Ovary (tissue), 9 donors: ENCODE data around the gene MT2A. TPM values are rescaled to one million over a fixed set of nuclear protein-coding genes. Genes with fewer than 3 reads are reported as not detected.
A peak's percentile ranks its signal among the peaks of the same experiment; 100 is the strongest.

Experiments used
- DNase-seq, 5 donors: peaks; one replicate each; pipeline ENCODE4 v3.0.0-alpha.2; 2019 to 2020
- H3K27ac ChIP-seq, 2 donors: fragments of 200-600 bp; one replicate each; pipeline versions ENCODE4 v1.5.1 to v1.8.0; 2019 to 2022
- H3K27me3 ChIP-seq: fragments of 200-600 bp; one replicate; pipeline ENCODE4 v1.8.0; 2022
- H3K36me3 ChIP-seq: fragments of 200-600 bp; sonication (generic); one replicate; pipeline ENCODE4 v1.5.1; 2019
- H3K4me1 ChIP-seq: one replicate; pipeline ENCODE4 v1.8.1; 2013; ENCODE audit warnings: mild to moderate bottlenecking, moderate library complexity; ENCODE audit not compliant: insufficient read depth
- H3K4me3 ChIP-seq: fragments of 200-600 bp; sonication (generic); one replicate; pipeline ENCODE4 v1.5.1; 2017
- H3K9me3 ChIP-seq, 2 donors: fragments of 200-600 bp in 1 of 2; sonication (generic) in 1 of 2; one replicate each; pipeline versions ENCODE4 v1.5.1 to v1.8.1; 2013 to 2019; ENCODE audit warnings: mild to moderate bottlenecking in 1 of 2, moderate library complexity in 1 of 2
- EP300 ChIP-seq: sonication (generic); formaldehyde crosslinking; IDR thresholded peaks from one replicate; pipeline ENCODE4 v1.6.1; 2017; ENCODE audit warnings: antibody characterized with exemption
- POLR2A ChIP-seq: fragments of 450-650 bp; IDR thresholded peaks from one replicate; pipeline ENCODE4 v1.6.1; 2017; ENCODE audit warnings: antibody characterized with exemption, mild to moderate bottlenecking, moderate library complexity
- whole genome bisulfite sequencing, 3 donors: extraction: QIAGEN DNeasy Blood & Tissue Kit in 1 of 3; methylation state at CpG; one replicate each; pipeline versions ENCODE4 v1.1.5 to v1.1.7; 2013 to 2017; 5-methylcytosine and 5-hydroxymethylcytosine counted together
- intact Hi-C, 4 donors: fragments of 100-400 bp; cut with DNase I; formaldehyde crosslinking; loops; one replicate each; pipeline versions ENCODE4 v1.11.0 to v1.15.1; 2022 to 2023
- polyA plus RNA-seq, 2 donors: library from polyadenylated mRNA; stranded (reverse); fragments of 200-250 nt in 1 of 2; fragments of 350-450 nt in 1 of 2; fragmentation: Illumina TruSeq in 1 of 2; extraction: RNeasy Lipid Tissue Mini Kit (QIAGEN cat#74804) in 1 of 2; gene quantifications; one replicate each; pipeline ENCODE4 v1.2.3, GENCODE V29; 2013 to 2014
- total RNA-seq, 7 donors: library from RNA; depleted of rRNA in 2 of 7; stranded (reverse); fragments of >200 nt in 2 of 7; fragmentation: NEBNext Ultra II Directional in 3 of 7; extraction: Animal tissue kit (Norgen Biotek cat#: 25700) in 3 of 7; gene quantifications; one replicate each; pipeline versions ENCODE4 v1.1.0 to v1.2.4, GENCODE V29; 2016 to 2023
- TF ChIP-seq, protein P1 (sequence below), 3 donors: fragments of 450-650 bp in 2 of 3; fragments of 200-600 bp in 1 of 3; IDR thresholded peaks; one replicate each; pipeline versions ENCODE4 v1.5.1 to v1.8.0; 2016 to 2022; ENCODE audit warnings: antibody characterized with exemption in 3 of 3, mild to moderate bottlenecking in 1 of 3
- donor health status: DM: no; HTN: no; CAD: no; lungs with moderate emphysema.
- donor health status: DM: no; HTN: no; CAD: no.
- donor health status: Bipolar disorder and iron deficiency.
- donor health status: DM: yes; HTN: yes; CAD: no.
- donor health status: DM: no; HTN: no; CAD: no.
- donor health status: DM: yes; HTN: yes; CAD: no.

The MT2A gene
- total and polyA plus RNA-seq, 9 donors, result 16.1 to 679 (median 136) TPM

DNA sequence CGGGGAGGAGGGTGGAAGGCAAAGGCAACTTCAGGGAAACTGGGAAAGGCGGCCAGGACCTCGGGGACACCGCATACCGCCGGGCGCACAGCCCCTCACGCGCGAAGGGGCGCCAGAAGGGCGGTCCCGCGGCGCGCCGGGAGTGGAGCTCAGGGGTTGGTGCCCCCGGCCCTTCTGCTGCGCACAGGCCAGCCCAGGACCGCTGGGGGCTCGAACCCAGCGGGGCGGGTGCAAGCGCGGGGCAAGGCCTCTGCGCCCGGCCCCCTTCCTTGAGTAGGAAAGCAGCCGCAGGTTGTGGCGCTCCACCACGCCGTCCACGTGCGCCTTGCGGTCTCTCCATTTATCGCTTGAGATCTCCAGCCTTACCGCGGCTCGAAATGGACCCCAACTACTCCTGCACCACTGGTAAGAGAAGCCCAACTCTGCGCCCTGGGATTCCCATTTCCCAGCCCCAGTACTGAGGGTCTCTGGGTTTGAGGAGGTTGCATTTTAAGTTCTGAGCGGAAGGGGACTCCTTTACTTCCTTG, 27.1 kb downstream of the MT2A start:
- Histone ChIP-seq H3K4me3 (no peak overlapping the region), H3K4me1 (peaks cover 9% of the 10 kb centered on the region), H3K27ac (no peak overlapping the region), H3K36me3 (no peaks in the 10 kb centered on the region), H3K27me3 (no peaks in the 10 kb centered on the region), H3K9me3 (no peaks in the 10 kb centered on the region)
- 4 to 14% (median 10%) methylated on average over 25 to 40 of the region's 40 CpGs for WGBS, 3 donors
- TF ChIP-seq POLR2A, result no peak
- TF ChIP-seq, protein P1, sequence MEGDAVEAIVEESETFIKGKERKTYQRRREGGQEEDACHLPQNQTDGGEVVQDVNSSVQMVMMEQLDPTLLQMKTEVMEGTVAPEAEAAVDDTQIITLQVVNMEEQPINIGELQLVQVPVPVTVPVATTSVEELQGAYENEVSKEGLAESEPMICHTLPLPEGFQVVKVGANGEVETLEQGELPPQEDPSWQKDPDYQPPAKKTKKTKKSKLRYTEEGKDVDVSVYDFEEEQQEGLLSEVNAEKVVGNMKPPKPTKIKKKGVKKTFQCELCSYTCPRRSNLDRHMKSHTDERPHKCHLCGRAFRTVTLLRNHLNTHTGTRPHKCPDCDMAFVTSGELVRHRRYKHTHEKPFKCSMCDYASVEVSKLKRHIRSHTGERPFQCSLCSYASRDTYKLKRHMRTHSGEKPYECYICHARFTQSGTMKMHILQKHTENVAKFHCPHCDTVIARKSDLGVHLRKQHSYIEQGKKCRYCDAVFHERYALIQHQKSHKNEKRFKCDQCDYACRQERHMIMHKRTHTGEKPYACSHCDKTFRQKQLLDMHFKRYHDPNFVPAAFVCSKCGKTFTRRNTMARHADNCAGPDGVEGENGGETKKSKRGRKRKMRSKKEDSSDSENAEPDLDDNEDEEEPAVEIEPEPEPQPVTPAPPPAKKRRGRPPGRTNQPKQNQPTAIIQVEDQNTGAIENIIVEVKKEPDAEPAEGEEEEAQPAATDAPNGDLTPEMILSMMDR (IDR thresholded peaks at IDR 0.05), result no peak
- no peak for TF ChIP-seq EP300
- intact Hi-C loops, result no loop called here
- no peak for DNase-seq

DNA sequence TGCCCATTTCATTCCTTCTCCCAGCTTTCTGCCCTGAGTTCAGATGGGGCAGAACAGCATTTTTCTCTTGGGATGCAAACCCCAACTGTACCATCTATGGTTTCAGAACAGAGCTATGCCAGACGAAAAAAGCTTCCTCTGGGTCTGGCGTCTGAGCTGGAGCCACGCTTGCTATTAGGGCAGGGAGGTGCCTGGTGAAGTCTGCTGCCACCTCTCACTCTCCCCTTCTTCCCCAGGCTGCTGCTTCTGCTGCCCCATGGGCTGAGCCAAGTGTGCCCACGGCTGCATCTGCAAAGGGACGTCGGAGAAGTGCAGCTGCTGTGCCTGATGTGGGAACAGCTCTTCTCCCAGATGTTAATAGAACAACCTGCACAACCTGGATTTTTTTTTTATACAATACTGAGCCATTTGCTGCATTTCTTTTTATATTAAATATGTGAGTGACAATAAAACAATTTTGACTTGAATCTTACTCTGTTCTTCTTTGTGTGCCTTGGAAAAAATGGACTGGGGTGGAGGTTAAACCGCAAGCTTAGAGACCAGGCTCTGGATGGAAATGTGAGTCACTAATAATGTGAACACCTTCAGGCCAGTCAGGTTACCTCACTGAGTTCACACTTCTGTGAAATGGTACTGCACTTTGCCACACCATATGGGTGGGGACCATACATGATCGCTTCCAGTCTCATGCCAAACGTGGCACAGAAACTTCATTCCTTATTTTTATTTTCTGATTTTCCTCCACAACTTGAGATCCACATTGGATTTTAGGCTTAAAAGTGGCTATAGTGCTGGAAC, 28.4 kb downstream of the MT2A start:
- H3K27me3 ChIP-seq, result no peaks in the 10 kb centered on the region
- no peak overlapping the region for H3K4me3 ChIP-seq
- intact Hi-C loops, result no loop called here
- no peaks in the 10 kb centered on the region for H3K36me3 ChIP-seq
- DNase-seq, result no peak
- WGBS, 3 donors, result 45 to 62% (median 59%) methylated on average over 9 of the region's 9 CpGs
- peaks cover 9% of the 10 kb centered on the region for H3K4me1 ChIP-seq
- TF ChIP-seq, protein P1 (IDR thresholded peaks at IDR 0.05), result no peak
- TF ChIP-seq POLR2A (no peak), EP300 (no peak)
- no peak overlapping the region for H3K27ac ChIP-seq
- no peaks in the 10 kb centered on the region for H3K9me3 ChIP-seq

DNA sequence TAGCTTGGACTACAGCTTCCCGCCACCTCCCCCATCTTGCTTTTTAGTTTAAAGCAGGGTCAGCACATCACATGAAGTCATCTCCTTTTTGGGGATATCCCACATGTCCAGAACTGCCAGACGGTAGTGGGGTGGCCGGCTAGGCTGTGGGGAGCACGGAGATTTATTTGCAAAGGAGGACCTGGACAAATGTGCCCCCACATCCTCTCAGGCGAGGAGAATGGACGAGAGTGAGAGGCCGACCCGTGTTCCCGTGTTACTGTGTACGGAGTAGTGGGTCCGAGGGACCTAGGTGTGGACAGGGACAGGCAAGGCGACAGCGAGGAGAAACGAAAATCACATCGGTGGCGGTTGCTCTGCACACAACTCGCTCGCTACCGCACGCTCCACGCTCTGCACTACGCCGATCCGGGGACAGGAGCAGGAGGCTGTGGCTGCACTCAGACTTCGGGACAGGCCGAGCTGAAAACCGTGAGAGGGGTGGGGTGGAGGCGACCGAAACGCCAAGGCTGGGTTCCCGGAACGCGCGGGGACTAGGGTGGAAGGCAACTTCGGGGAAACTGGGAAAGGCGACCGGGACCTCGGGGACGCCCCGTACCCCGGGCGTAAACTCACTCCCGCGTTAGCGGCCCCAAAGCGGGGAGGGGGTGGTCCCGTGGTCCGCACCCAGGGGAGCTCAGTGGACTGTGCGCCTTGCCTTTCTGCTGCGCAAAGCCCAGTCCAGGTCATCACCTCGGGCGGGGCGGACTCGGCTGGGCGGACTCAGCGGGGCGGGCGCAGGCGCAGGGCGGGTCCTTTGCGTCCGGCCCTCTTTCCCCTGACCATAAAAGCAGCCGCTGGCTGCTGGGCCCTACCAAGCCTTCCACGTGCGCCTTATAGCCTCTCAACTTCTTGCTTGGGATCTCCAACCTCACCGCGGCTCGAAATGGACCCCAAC, 29.7 kb downstream of the MT2A start, which contains the start of gene MT1A:
MT1A (plus strand) TSS at position 853 of the 937 bp plus-strand sequence; CDS start at position 926, 73 bp downstream.
- no peak within 1 kb of the TSS for H3K27ac ChIP-seq
- peak; percentile 39 for TF ChIP-seq EP300
- TF ChIP-seq, protein P1 (IDR thresholded peaks at IDR 0.05), result no peak
- peak; percentile 32 for TF ChIP-seq POLR2A
- 7 to 18% (median 14%) methylated on average over 58 to 68 of the region's 68 CpGs for WGBS, 3 donors
- no peaks in the 10 kb centered on the region for H3K36me3 ChIP-seq
- peak within 1 kb of the TSS; percentile 27 for H3K4me3 ChIP-seq
- no peaks in the 10 kb centered on the region for H3K9me3 ChIP-seq
- peak in 4 of 5 donors; percentile 33 to 77 (median 68) for DNase-seq
- intact Hi-C loops, result no loop called here
- H3K4me1 ChIP-seq, result peaks cover 9% of the 10 kb centered on the region
- H3K27me3 ChIP-seq, result no peaks in the 10 kb centered on the region

DNA sequence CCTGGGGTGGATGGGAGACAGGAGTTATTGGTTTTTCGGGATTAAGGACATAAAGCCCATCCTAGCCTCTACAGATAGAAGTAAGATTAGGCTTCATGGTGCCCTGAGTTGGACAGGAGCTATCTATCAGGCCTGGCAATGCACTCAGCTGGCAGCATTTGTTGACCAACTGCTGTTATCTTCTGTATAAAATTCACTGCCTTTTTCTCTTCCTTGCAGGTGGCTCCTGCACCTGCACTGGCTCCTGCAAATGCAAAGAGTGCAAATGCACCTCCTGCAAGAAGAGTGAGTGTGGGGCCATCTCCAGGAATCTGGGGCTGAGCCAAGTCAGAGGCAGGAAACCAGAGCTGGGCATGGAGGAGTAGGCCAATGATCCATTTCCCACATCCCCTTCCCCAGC, 30.7 kb downstream of the MT2A start:
- H3K27ac ChIP-seq, result no peak overlapping the region
- TF ChIP-seq, protein P1 (IDR thresholded peaks at IDR 0.05), result no peak
- no peak for TF ChIP-seq EP300
- no peak for TF ChIP-seq POLR2A
- peaks cover 11% of the 10 kb centered on the region for H3K4me1 ChIP-seq
- intact Hi-C loops, result no loop called here
- H3K9me3 ChIP-seq, result no peaks in the 10 kb centered on the region
- no peak overlapping the region for H3K4me3 ChIP-seq
- no peaks in the 10 kb centered on the region for H3K36me3 ChIP-seq
- no peak for DNase-seq
- no peaks in the 10 kb centered on the region for H3K27me3 ChIP-seq
- WGBS, 3 donors, result 63 to 81% (median 81%) methylated on average over 1 of the region's 1 CpG
